Tibial nerve (tissue), 3 donors: ENCODE measurements around the gene RIPPLY3.

Source experiments
- POLR2A ChIP-seq, 2 donors: fragments of 450-650 bp; IDR thresholded peaks; one replicate each; pipeline ENCODE4 v1.6.1; 2017; ENCODE audit warnings: antibody characterized with exemption in 2 of 2, mild to moderate bottlenecking in 2 of 2, moderate library complexity in 2 of 2
- TF ChIP-seq, protein P1 (sequence below), 5 experiments: fragments of 200-600 bp in 3 of 5; fragments of 450-650 bp in 2 of 5; sonication (generic) in 3 of 5; IDR thresholded peaks; one replicate each; pipeline ENCODE4 v1.5.1; 2016 to 2019; ENCODE audit warnings: antibody characterized with exemption in 5 of 5, mild to moderate bottlenecking in 3 of 5, moderate library complexity in 2 of 5

DNA sequence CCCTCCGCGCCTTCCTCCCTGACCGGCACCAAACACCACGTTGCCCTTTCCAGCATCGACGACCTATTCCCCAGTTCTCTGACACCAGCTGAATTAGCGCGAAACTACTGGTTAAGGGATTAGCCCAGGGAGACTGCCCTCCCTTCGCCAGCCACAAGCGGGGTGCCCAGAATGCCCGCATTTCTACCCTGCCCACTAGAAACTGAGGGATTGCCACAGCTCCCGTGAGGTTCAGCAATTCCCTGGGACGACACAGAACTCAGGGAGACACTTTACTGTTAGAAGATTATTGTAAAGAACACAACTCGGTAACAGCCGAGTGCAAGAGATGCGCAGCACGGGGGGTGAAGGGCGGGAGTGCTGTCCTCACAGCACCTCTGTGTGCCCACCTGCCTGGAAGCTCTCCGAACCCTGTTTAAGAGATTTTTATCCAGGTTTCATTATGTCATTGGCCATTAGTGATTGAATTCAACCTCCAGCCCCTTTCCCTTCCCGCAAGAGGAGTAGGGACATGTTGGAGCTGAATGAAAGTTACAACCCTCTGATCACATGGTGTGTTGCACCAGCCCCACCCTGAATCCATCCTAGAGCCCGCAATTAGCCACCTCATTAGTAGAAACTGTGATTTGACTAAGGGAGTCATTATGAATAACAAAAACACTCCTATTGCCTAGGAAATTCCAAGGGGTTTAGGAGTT, 15.8 kb upstream of the RIPPLY3 start:
- no peak for TF ChIP-seq POLR2A (IDR thresholded peaks at IDR 0.05)
- TF ChIP-seq, protein P1, sequence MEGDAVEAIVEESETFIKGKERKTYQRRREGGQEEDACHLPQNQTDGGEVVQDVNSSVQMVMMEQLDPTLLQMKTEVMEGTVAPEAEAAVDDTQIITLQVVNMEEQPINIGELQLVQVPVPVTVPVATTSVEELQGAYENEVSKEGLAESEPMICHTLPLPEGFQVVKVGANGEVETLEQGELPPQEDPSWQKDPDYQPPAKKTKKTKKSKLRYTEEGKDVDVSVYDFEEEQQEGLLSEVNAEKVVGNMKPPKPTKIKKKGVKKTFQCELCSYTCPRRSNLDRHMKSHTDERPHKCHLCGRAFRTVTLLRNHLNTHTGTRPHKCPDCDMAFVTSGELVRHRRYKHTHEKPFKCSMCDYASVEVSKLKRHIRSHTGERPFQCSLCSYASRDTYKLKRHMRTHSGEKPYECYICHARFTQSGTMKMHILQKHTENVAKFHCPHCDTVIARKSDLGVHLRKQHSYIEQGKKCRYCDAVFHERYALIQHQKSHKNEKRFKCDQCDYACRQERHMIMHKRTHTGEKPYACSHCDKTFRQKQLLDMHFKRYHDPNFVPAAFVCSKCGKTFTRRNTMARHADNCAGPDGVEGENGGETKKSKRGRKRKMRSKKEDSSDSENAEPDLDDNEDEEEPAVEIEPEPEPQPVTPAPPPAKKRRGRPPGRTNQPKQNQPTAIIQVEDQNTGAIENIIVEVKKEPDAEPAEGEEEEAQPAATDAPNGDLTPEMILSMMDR (IDR thresholded peaks at IDR 0.05): no peak
